ENCODE results near the gene MARK4. TPM values are rescaled to one million over a fixed set of nuclear protein-coding genes. Genes with fewer than 3 reads are reported as not detected.

Gene MARK4
- total RNA-seq, 1 donor from 2014 or later: 165 TPM

DNA sequence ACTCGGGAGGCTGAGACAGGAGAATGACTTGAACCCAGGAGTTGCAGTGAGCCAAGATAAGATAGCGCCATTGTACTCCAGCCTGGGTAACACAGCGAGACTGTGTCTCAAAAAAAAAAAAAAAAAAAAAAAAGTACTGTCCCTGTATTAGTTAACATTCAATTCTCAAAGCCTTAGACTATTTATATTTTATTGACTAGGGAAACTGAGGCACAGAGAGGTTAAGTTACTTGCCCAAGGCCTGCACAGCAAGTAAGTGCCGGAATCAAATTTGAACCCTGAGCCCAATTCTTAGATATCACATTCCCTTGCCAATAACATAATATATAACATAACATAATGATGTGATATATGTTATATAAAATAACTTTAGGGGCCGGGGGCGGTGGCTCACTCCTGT is 88.6 kb downstream of the MARK4 start:
- Mint-ChIP-seq H3K4me3 (ENCODE audit: unreplicated experiment) (no peak overlapping the region), H3K27me3 (ENCODE audit: unreplicated experiment) (peaks cover 7% of the 10 kb centered on the region), H3K9me3 (ENCODE audit: unreplicated experiment) (no peaks in the 10 kb centered on the region), H3K4me1 (ENCODE audit: unreplicated experiment) (peaks cover 4% of the 10 kb centered on the region), H3K27ac (ENCODE audit: unreplicated experiment) (no peak overlapping the region), H3K36me3 (ENCODE audit: low read depth, unreplicated experiment) (no peaks in the 10 kb centered on the region)
- TF ChIP-seq, protein P1, sequence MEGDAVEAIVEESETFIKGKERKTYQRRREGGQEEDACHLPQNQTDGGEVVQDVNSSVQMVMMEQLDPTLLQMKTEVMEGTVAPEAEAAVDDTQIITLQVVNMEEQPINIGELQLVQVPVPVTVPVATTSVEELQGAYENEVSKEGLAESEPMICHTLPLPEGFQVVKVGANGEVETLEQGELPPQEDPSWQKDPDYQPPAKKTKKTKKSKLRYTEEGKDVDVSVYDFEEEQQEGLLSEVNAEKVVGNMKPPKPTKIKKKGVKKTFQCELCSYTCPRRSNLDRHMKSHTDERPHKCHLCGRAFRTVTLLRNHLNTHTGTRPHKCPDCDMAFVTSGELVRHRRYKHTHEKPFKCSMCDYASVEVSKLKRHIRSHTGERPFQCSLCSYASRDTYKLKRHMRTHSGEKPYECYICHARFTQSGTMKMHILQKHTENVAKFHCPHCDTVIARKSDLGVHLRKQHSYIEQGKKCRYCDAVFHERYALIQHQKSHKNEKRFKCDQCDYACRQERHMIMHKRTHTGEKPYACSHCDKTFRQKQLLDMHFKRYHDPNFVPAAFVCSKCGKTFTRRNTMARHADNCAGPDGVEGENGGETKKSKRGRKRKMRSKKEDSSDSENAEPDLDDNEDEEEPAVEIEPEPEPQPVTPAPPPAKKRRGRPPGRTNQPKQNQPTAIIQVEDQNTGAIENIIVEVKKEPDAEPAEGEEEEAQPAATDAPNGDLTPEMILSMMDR (IDR thresholded peaks at IDR 0.05; ENCODE audit: unreplicated experiment): no peak
- DNase-seq (ENCODE audit: low spot score): no peak

GRCh38 chr19:45340232-45340898 is 89.3 kb downstream of the MARK4 start, which contains the start of gene KLC3:
Gene KLC3, plus strand, starts transcription at chr19:45340750. Its CDS starts 4,792 bp downstream, at chr19:45345542.
- TF ChIP-seq, protein P1 (IDR thresholded peaks at IDR 0.05; ENCODE audit: unreplicated experiment): no peak
- peak; percentile 20 for DNase-seq (ENCODE audit: low spot score)
- H3K27ac Mint-ChIP-seq (ENCODE audit: unreplicated experiment): no peak within 1 kb of the TSS

GRCh38 chr19:45340899-45341453 is 89.9 kb downstream of the MARK4 start:
- no peak for DNase-seq (ENCODE audit: low spot score)
- H3K27ac Mint-ChIP-seq (ENCODE audit: unreplicated experiment): no peak overlapping the region
- TF ChIP-seq, protein P1 (IDR thresholded peaks at IDR 0.05; ENCODE audit: unreplicated experiment): no peak
- H3K4me1 Mint-ChIP-seq (ENCODE audit: unreplicated experiment): peaks cover 4% of the 10 kb centered on the region
- H3K36me3 Mint-ChIP-seq (ENCODE audit: low read depth, unreplicated experiment): no peaks in the 10 kb centered on the region
- no peak overlapping the region for H3K4me3 Mint-ChIP-seq (ENCODE audit: unreplicated experiment)
- H3K27me3 Mint-ChIP-seq (ENCODE audit: unreplicated experiment): peaks cover 10% of the 10 kb centered on the region
- H3K9me3 Mint-ChIP-seq (ENCODE audit: unreplicated experiment): no peaks in the 10 kb centered on the region

More at GRCh38 chr19:45340232-45340898, 89.3 kb downstream of the MARK4 start, which contains the start of gene KLC3:
- H3K9me3 Mint-ChIP-seq (ENCODE audit: unreplicated experiment): no peaks in the 10 kb centered on the region
- H3K4me1 Mint-ChIP-seq (ENCODE audit: unreplicated experiment): peaks cover 4% of the 10 kb centered on the region
- peak within 1 kb of the TSS; percentile 80 for H3K4me3 Mint-ChIP-seq (ENCODE audit: unreplicated experiment)
- H3K36me3 Mint-ChIP-seq (ENCODE audit: low read depth, unreplicated experiment): no peaks in the 10 kb centered on the region
- H3K27me3 Mint-ChIP-seq (ENCODE audit: unreplicated experiment): peaks cover 7% of the 10 kb centered on the region

GRCh38 chr19:45342911-45343310 is 91.8 kb downstream of the MARK4 start:
- Mint-ChIP-seq H3K4me3 (ENCODE audit: unreplicated experiment) (no peak overlapping the region), H3K36me3 (ENCODE audit: low read depth, unreplicated experiment) (no peaks in the 10 kb centered on the region), H3K9me3 (ENCODE audit: unreplicated experiment) (no peaks in the 10 kb centered on the region), H3K27ac (ENCODE audit: unreplicated experiment) (no peak overlapping the region), H3K27me3 (ENCODE audit: unreplicated experiment) (peaks cover 13% of the 10 kb centered on the region), H3K4me1 (ENCODE audit: unreplicated experiment) (peaks cover 4% of the 10 kb centered on the region)
- TF ChIP-seq, protein P1 (IDR thresholded peaks at IDR 0.05; ENCODE audit: unreplicated experiment): no peak
- DNase-seq (ENCODE audit: low spot score): no peak

Measured in endothelial cell (in vitro differentiated cells).